Neuronal stem cell (in vitro differentiated cells): ENCODE measurements around the gene ARL14EP.

ENCODE experiments used
- DNase-seq: peaks from one replicate; pipeline ENCODE4 v3.0.0-alpha.2; 2013; ENCODE audit warnings: low spot score
- H2AFZ ChIP-seq: one replicate; pipeline ENCODE4 v1.6.1; 2013; ENCODE audit warnings: mild to moderate bottlenecking, low read length, inconsistent platforms
- H2AK5ac ChIP-seq: 2 replicates; pipeline ENCODE4 v1.6.1; 2013; ENCODE audit warnings: low read depth, mild to moderate bottlenecking, inconsistent platforms, low read length, moderate library complexity, mixed read lengths
- H2BK120ac ChIP-seq: 2 replicates; pipeline ENCODE4 v1.6.1; 2013; ENCODE audit warnings: low read depth, mild to moderate bottlenecking, inconsistent platforms, low read length, moderate library complexity, mixed read lengths
- H2BK12ac ChIP-seq: one replicate; pipeline ENCODE4 v1.6.1; 2013; ENCODE audit warnings: low read length, inconsistent platforms
- H2BK15ac ChIP-seq: 2 replicates; pipeline ENCODE4 v1.6.1; 2013; ENCODE audit warnings: mild to moderate bottlenecking, low read length, inconsistent platforms, mixed read lengths
- H2BK5ac ChIP-seq: one replicate; pipeline ENCODE4 v1.6.1; 2013; ENCODE audit warnings: inconsistent platforms, mild to moderate bottlenecking, low read length, moderate library complexity
- H3K14ac ChIP-seq: one replicate; pipeline ENCODE4 v1.6.1; 2013; ENCODE audit warnings: low read length, inconsistent platforms
- H3K18ac ChIP-seq: 2 replicates; pipeline ENCODE4 v1.6.1; 2013; ENCODE audit warnings: low read length, inconsistent platforms
- H3K23ac ChIP-seq: 2 replicates; pipeline ENCODE4 v1.6.1; 2013; ENCODE audit warnings: low read depth, mild to moderate bottlenecking, mixed read lengths, low read length, inconsistent platforms; ENCODE audit not compliant: poor library complexity
- H3K27ac ChIP-seq: replicated peaks from 3 replicates; pipeline ENCODE4 v1.5.1; 2013; ENCODE audit warnings: low read length, inconsistent platforms
- H3K27me3 ChIP-seq, 3 experiments: 2 replicates each; pipeline ENCODE4 v1.6.1; 2013; ENCODE audit warnings: low read length in 3 of 3, mild to moderate bottlenecking in 2 of 3, inconsistent platforms in 1 of 3, low read depth in 1 of 3, mixed read lengths in 1 of 3, moderate library complexity in 1 of 3; ENCODE audit not compliant: control insufficient read depth in 3 of 3, insufficient read depth in 3 of 3
- H3K36me3 ChIP-seq, 2 donors: replicated peaks in 1 of 2; 2 replicates each; pipeline ENCODE4 v1.6.1; 2013; ENCODE audit warnings: low read length in 2 of 2; ENCODE audit not compliant: control insufficient read depth in 2 of 2, insufficient read depth in 2 of 2
- H3K4ac ChIP-seq: 2 replicates; pipeline ENCODE4 v1.6.1; 2013; ENCODE audit warnings: inconsistent platforms, mild to moderate bottlenecking, low read length, moderate library complexity
- H3K4me1 ChIP-seq, 2 donors: 1 replicate in 1 of 2; 2 replicates in 1 of 2; pipeline ENCODE4 v1.6.1; 2013; ENCODE audit warnings: low read length in 2 of 2, low read depth in 1 of 2; ENCODE audit not compliant: control insufficient read depth in 2 of 2, insufficient read depth in 1 of 2
- H3K4me2 ChIP-seq: one replicate; pipeline ENCODE4 v1.6.1; 2013; ENCODE audit warnings: mild to moderate bottlenecking, low read length, inconsistent platforms; ENCODE audit not compliant: insufficient read depth, poor library complexity, severe bottlenecking
- H3K4me3 ChIP-seq, 2 donors: 2 replicates each; pipeline ENCODE4 v1.5.1; 2013; ENCODE audit warnings: low read length in 2 of 2, mild to moderate bottlenecking in 2 of 2, inconsistent platforms in 1 of 2, moderate library complexity in 1 of 2
- H3K79me1 ChIP-seq: one replicate; pipeline ENCODE4 v1.6.1; 2013; ENCODE audit warnings: low read depth, mild to moderate bottlenecking, inconsistent platforms, low read length, moderate library complexity
- H3K9ac ChIP-seq: one replicate; pipeline ENCODE4 v1.6.1; 2013; ENCODE audit warnings: mild to moderate bottlenecking, low read depth, low read length, inconsistent platforms; ENCODE audit not compliant: poor library complexity
- H3K9me3 ChIP-seq, 2 donors: replicated peaks in 1 of 2; 2 replicates each; pipeline versions ENCODE3 to v1.6.1; 2013; ENCODE audit warnings: low read length in 2 of 2, mild to moderate bottlenecking in 2 of 2, inconsistent platforms in 1 of 2, low read depth in 1 of 2, mixed read lengths in 1 of 2, moderate library complexity in 1 of 2; ENCODE audit not compliant: control insufficient read depth in 2 of 2, insufficient read depth in 1 of 2
- H4K8ac ChIP-seq: one replicate; pipeline ENCODE4 v1.6.1; 2013; ENCODE audit warnings: low read depth, mild to moderate bottlenecking, inconsistent platforms, low read length, moderate library complexity
- H4K91ac ChIP-seq: one replicate; pipeline ENCODE4 v1.6.1; 2013; ENCODE audit warnings: low read length, low read depth, mild to moderate bottlenecking, inconsistent platforms; ENCODE audit not compliant: poor library complexity
- WGBS, 2 donors: extraction: QIAGEN DNeasy Blood & Tissue Kit; methylation state at CpG; one replicate each; pipeline ENCODE4 v1.1.7; 2013; ENCODE audit warnings: missing lambda C conversion rate in 2 of 2, mixed read lengths in 1 of 2; ENCODE audit not compliant: insufficient read length in 2 of 2, insufficient replicate concordance in 1 of 2; ENCODE audit errors: extremely low coverage in 2 of 2; 5-methylcytosine and 5-hydroxymethylcytosine counted together

Gene ARL14EP

DNA sequence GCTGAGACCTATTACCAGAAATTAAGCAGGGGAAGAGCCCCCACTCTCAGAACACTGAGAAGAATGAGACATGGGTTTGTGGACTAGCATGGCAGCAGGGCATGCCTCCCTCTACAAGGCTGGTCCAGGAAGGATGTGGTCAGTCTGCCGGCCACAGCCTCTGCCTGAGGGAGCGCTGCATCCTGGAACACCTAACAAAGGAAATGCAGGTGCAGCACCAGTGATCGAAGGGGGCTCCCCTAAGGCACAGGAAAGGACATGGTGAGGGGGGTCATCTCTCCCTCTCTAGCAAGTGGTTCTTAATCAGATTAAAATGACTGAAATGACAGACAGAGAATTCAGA lies 40.6 kb upstream of the ARL14EP start:
- WGBS, 2 donors, result no CpG with 5 or more reads among the region's 3 CpGs
- H3K4me2 ChIP-seq, result no peak overlapping the region
- H2AFZ ChIP-seq, result no peak overlapping the region
- H4K8ac ChIP-seq, result no peak overlapping the region
- H2BK120ac ChIP-seq, result peak overlapping the region; percentile 31
- H3K4me3 ChIP-seq, result peak overlapping the region in 1 of 2 donors; percentile 55
- no peak for DNase-seq
- no peak overlapping the region for H3K23ac ChIP-seq
- H3K4me1 ChIP-seq, result peaks cover 2 to 3% of the 10 kb centered on the region in 2 donors
- no peak overlapping the region for H3K4ac ChIP-seq
- no peak overlapping the region for H3K9ac ChIP-seq
- no peak overlapping the region for H2BK12ac ChIP-seq
- no peaks in the 10 kb centered on the region for H3K36me3 ChIP-seq
- no peaks in the 10 kb centered on the region for H3K9me3 ChIP-seq
- H3K79me1 ChIP-seq, result no peaks in the 10 kb centered on the region
- no peak overlapping the region for H2BK5ac ChIP-seq
- H2BK15ac ChIP-seq, result no peak overlapping the region
- H2AK5ac ChIP-seq, result peak overlapping the region; percentile 52
- H4K91ac ChIP-seq, result peak overlapping the region; percentile 22
- no peak overlapping the region for H3K14ac ChIP-seq
- no peak overlapping the region for H3K18ac ChIP-seq
- H3K27ac ChIP-seq, result no peak overlapping the region
- no peaks in the 10 kb centered on the region for H3K27me3 ChIP-seq

DNA sequence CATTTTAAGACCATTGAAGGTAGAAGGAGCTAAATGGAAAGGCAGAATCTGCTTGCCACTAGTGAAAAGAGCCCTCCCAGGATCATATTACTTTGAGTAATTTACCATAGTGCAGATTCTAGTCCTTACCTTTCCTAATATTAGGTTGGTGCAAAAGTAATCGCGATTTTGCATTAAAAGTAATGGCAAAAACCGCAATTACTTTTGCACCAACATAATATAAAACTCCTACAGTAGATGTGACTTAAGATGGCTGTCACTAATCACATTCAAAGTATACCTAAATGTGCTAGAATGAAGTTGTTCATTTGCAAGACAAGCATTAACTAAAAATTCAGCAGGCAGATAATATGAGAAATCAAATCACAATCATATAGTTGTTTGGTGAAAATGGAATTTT lies 38.1 kb upstream of the ARL14EP start:
- Histone ChIP-seq H4K8ac (no peak overlapping the region), H2BK5ac (no peak overlapping the region), H3K4me1 (peaks cover 2 to 10% of the 10 kb centered on the region in 2 donors), H2BK12ac (no peak overlapping the region), H2AFZ (no peak overlapping the region), H3K14ac (no peak overlapping the region), H3K4me3 (no peak overlapping the region), H3K9ac (no peak overlapping the region), H3K79me1 (no peaks in the 10 kb centered on the region), H3K4me2 (no peak overlapping the region), H3K27ac (no peak overlapping the region), H2AK5ac (no peak overlapping the region), H2BK15ac (no peak overlapping the region), H3K36me3 (no peaks in the 10 kb centered on the region), H2BK120ac (no peak overlapping the region), H3K18ac (no peak overlapping the region), H3K23ac (no peak overlapping the region), H3K9me3 (no peaks in the 10 kb centered on the region), H3K27me3 (no peaks in the 10 kb centered on the region), H4K91ac (no peak overlapping the region), H3K4ac (no peak overlapping the region)
- WGBS, 2 donors, result no CpG with 5 or more reads among the region's 3 CpGs
- DNase-seq, result no peak

DNA sequence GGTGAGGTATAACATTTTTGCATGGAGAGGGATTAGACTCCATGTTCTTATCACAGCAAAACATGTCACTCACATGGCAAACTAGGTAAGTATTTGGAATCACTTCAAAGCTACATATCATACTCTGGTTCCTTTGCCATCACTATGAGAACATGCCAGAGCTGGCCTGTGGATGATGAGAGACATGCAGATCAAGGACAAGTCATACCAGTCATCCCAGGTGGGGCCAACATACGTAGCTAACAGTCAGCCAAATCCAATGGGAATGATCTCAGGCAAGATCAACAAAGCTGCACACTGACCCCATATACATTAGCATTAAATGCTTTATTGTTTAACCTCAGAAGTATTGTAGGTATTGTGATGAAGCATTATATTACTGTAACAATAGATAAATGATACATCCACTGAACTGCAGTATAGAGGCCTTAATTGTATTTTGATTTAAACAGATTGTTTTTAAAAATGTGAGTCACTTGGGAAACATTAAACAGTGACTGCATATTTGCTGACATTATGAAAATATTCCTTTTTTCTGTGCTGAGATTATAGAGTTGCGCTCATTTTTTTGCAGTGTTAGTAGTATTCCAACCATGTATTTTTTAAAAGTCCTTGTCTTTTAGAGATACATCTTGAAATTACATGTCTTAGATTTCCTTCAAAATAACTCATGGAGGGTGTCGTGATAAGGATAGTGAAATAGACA lies 37.3 kb upstream of the ARL14EP start:
- H3K79me1 ChIP-seq, result no peaks in the 10 kb centered on the region
- no peak overlapping the region for H3K27ac ChIP-seq
- H3K23ac ChIP-seq, result no peak overlapping the region
- no peak overlapping the region for H3K4me3 ChIP-seq
- no peak overlapping the region for H2AK5ac ChIP-seq
- no peak overlapping the region for H2BK12ac ChIP-seq
- H3K36me3 ChIP-seq, result no peaks in the 10 kb centered on the region
- H2BK5ac ChIP-seq, result no peak overlapping the region
- H2BK120ac ChIP-seq, result no peak overlapping the region
- no peaks in the 10 kb centered on the region for H3K9me3 ChIP-seq
- peaks cover 2 to 10% of the 10 kb centered on the region in 2 donors for H3K4me1 ChIP-seq
- no peak for DNase-seq
- no peak overlapping the region for H3K18ac ChIP-seq
- H3K4ac ChIP-seq, result no peak overlapping the region
- H3K14ac ChIP-seq, result no peak overlapping the region
- no peak overlapping the region for H4K8ac ChIP-seq
- no CpG with 5 or more reads among the region's 3 CpGs for WGBS, 2 donors
- H2BK15ac ChIP-seq, result no peak overlapping the region
- H3K4me2 ChIP-seq, result no peak overlapping the region
- H3K27me3 ChIP-seq, result no peaks in the 10 kb centered on the region
- no peak overlapping the region for H4K91ac ChIP-seq
- no peak overlapping the region for H2AFZ ChIP-seq
- no peak overlapping the region for H3K9ac ChIP-seq

DNA sequence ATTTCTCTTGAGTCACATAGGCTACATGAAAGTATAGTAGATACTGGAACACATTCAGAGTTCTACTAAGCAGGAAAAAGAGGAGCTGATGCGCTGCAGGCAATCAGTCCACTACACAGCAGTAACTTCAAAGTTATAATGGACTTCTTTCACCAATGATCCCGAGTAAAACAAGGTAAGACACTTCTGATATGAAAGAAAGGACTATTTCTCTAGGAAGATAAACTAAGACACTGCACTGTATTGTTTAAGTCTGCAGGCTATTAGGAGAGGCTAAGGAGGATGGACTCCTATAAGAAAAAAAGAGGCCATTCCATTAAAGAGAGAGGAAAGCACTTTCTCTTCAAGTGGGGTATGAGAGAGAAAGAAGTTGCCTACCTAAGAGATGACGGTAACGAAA lies 31.6 kb upstream of the ARL14EP start:
- no peak overlapping the region for H2BK12ac ChIP-seq
- no peaks in the 10 kb centered on the region for H3K9me3 ChIP-seq
- H3K14ac ChIP-seq, result no peak overlapping the region
- H3K4me3 ChIP-seq, result no peak overlapping the region
- no peaks in the 10 kb centered on the region for H3K79me1 ChIP-seq
- no peak overlapping the region for H4K91ac ChIP-seq
- H4K8ac ChIP-seq, result no peak overlapping the region
- no peak overlapping the region for H2AFZ ChIP-seq
- no peak overlapping the region for H3K9ac ChIP-seq
- H3K18ac ChIP-seq, result no peak overlapping the region
- no peak overlapping the region for H3K27ac ChIP-seq
- H3K4ac ChIP-seq, result no peak overlapping the region
- WGBS, 2 donors, result no CpG with 5 or more reads among the region's 4 CpGs
- H2AK5ac ChIP-seq, result no peak overlapping the region
- no peak overlapping the region for H3K23ac ChIP-seq
- no peak overlapping the region for H2BK5ac ChIP-seq
- DNase-seq, result no peak
- H2BK120ac ChIP-seq, result no peak overlapping the region
- peaks cover 0 to 10% of the 10 kb centered on the region in 2 donors for H3K4me1 ChIP-seq
- H3K27me3 ChIP-seq, result no peaks in the 10 kb centered on the region
- H3K4me2 ChIP-seq, result no peak overlapping the region
- no peak overlapping the region for H2BK15ac ChIP-seq
- H3K36me3 ChIP-seq, result no peaks in the 10 kb centered on the region
